GM19328 (cell line): ENCODE measurements around the gene CEACAM3.

Source experiments
- ATAC-seq: cut with Tn5 transposase; IDR thresholded peaks from one replicate; pipeline ENCODE4 v1.9.1; 2021; ENCODE audit warnings: mild to moderate bottlenecking, moderate library complexity; ENCODE audit not compliant: unreplicated experiment

CEACAM3 gene

GRCh38 chr19:41792513-41793413, 3.6 kb upstream of the CEACAM3 start:
- ATAC-seq: no peak

DNA sequence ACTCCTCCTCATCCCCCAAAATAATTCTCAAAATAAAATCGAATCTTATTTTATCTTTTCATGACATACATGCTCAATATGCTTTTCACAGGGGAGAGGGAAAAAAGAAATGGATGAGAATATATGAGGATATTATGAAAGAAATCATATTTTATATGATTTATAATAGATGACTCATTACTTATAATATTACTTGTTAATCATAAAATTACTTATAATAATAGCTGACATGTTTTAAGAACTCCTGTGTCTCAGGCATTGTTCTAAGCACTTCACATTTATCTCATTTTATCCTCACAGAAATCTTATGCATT, 3.0 kb upstream of the CEACAM3 start:
- ATAC-seq: no peak

DNA sequence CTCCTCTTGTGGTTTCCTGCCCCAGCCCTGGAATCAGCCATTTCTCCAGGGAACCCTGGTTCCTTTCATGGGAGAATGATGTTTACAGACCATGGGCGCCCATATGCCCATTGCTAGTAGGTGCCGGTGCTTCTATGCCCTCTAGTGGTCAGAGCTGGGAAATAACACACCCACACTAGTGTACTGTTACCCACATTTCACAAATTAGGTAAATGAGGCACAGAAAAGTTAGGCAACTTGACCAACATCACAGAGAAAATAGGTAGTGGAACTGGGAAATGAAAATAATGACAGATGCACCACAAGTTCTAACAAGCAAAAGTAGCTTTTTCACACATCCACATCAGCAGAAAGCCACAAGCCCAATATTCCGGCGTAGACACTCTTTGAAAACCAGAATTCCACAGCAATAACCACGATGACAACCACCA, 1.3 kb upstream of the CEACAM3 start:
- no peak for ATAC-seq

GRCh38 chr19:41796901-41797300, 514 bp downstream of the CEACAM3 start:
- no peak for ATAC-seq

DNA sequence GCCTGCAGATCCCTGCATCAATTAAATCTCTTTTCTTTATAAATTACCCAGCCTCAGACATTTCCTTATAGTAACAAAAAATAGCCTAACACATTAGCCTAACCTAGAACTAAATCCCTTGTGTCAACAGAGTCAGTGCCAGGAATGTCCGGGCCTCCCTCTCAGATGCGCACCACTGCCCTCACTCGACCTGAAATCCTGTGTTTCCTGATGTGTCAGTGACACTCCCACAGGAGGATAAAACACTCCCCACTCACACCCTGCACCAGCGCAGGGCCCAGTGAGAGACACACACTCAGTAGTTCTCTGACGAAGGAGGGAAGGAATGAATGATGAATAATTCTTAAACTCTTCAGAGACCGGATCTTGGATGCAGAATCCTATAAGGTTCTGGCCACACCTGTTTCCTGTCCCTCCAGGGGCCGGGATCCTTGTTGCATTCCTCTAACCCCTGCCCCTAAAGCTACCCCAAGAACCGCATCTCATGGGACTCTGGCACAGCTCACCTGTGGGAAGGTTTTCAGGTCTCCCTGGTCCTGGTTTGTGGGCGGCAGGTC, 3.1 kb downstream of the CEACAM3 start:
- no peak for ATAC-seq

- no peak for ATAC-seq
Observed at GRCh38 chr19:41801031-41801430, 4.6 kb downstream of the CEACAM3 start.

GRCh38 chr19:41801792-41802211, 5.4 kb downstream of the CEACAM3 start:
- no peak for ATAC-seq

DNA sequence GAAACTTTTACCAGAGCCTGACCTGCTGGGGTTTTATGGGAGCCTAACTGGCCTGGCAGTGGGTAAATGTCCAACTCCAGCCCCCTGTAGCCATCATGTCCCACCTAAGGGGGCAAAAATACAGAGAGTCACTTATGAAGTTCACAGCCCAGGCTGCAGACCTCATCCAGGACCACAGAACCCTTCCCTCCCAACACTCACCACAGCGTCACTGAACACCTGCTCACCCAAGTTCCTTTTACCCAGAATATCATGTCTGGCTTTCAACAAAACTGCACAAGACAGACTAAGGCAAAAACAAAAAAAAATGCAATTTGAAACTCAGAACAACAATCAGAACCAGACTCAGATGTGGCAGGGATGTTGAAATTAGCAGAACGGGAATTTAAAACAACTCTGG, 6.4 kb downstream of the CEACAM3 start:
- no peak for ATAC-seq

DNA sequence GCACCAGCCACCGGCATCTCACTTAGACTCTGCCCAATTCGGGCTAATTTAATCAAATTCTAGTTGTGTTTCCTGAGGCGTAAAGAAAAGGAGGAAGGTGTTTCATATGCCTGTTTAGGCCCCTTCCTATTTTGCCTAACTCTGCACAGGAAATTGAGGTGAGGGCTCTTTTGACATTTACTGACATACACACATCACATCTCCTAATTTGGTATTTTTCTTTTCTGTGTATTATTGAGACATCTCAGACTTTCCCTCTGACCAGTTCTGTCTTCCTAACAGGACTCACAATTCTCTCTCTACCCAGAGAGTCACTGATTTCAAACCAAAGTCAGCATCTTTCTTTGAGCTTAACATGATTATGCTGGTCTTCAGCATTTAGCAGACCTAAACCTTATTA, 7.9 kb downstream of the CEACAM3 start:
- ATAC-seq: no peak

- no peak for ATAC-seq
Observed at GRCh38 chr19:41807176-41807575, 10.8 kb downstream of the CEACAM3 start.

DNA sequence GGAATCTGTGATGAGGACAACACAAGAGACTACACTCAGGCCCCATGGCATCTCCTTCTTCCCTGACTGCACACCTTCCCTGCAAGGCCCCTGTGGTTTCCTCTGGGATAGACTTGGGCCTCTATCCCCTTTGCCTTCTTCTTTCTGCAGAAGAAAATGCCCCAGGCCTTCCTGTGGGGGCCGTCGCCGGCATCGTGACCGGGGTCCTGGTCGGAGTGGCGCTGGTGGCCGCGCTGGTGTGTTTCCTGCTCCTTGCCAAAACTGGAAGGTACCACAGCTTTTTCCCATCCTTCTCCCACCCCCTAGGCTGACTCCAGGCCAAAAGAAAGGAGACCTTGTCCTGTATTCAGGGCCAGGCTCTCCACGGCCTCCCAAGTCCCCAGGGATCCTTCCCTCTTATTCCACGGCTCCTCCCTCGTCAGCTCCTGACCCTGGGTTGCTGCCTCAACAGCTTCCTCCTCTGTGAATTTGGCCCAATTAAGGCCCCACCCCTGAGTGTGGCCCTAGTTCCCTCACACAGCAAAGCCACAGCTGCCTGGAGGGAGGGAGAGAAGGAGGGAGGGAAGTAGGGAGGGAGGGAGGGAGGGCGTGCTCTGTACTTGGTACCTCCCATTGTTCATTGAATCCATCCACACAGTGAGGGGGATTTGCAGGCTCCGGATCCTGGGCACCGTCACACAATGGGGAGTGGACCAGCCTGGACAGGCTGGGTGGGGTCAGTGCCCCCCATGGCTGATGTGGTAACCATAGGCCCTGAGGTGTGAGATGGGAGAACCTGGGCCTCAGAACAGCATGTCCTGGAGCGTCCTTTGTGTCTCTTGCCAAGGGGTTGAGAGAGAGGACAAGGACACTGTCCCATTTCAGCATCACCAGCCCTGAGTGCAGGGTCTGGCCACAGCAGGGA, 12.5 kb downstream of the CEACAM3 start:
- no peak for ATAC-seq

GRCh38 chr19:41810301-41810700, 13.9 kb downstream of the CEACAM3 start:
- no peak for ATAC-seq

DNA sequence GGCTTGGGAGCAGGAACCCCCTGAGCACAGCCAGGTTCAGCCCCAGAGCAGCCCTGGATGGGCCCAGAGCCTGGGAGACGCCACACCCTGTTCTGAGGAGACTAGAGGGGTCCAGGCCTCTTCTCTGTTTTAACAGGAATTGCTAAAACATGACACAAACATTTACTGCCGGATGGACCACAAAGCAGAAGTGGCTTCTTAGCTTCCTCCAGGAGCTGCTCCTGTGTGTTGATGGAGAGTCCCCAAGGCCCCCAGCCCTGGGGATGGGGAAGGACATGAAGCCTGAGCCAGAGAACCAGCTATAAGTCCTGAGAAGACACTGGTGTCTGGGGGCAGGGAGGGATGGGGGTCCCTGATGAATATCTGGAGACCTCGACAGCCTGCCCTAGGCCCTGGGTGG, 14.6 kb downstream of the CEACAM3 start:
- ATAC-seq: no peak

DNA sequence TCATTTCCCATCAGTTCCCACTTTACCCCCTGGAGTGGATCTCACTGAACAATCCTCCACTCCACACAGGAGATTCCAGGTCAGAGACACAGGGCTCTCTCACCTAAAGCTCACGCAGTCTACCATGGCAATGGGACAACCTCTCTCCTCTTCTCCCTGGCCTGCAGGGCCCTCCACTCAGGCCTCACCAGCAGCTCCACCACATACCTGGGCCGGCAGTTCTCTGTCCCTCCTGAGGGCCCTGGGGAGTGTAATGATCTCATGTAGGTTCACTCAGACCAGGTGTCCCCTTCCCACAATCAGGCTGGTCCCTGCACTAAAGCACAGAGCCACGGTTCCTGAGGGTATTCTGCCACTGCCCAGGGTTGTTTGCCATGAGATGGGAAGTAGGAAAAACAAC, 15.6 kb downstream of the CEACAM3 start:
- ATAC-seq: no peak

DNA sequence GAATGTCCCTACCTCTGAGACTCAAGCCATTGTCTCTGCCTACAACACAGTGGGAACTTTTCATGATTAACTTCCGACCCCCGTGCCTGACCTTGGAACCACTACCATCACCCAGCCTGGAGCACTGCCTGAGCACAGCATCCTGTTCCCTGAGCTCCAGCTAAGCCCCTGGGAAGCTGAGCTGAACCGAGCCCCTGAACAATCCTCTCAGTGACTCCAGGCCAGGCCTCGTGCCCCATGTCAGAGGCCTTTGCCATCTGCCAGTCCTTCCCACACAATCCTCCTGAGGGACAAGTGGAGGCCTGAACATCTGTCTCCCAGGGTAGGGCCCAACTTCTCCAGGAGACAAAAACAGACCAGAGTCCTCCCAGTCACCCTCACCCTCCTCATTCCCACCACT, 17.5 kb downstream of the CEACAM3 start:
- ATAC-seq: no peak

DNA sequence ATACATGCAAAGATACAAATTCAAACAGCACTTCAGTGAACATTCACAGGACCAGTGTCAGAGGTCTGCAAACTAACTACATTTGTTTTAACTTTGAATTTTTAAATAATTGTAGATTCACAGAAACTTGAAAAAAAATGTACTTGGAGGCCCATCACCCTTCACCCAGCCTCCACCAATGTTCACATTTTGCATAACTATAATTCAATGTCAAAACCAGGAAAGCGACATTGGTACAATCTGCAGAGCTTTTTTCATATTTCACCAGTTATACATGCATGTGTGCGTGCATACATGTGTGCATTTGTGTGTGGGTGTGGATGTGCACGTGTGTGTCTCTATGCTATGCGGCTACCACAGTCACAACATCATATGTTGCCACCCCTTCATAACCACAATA, 18.9 kb downstream of the CEACAM3 start:
- ATAC-seq: no peak

- ATAC-seq: no peak
Observed at GRCh38 chr19:41816761-41817160, 20.4 kb downstream of the CEACAM3 start.

- ATAC-seq: no peak
Observed at GRCh38 chr19:41821003-41821735, 24.8 kb downstream of the CEACAM3 start.

GRCh38 chr19:41837981-41838708, 41.8 kb downstream of the CEACAM3 start:
- no peak for ATAC-seq

DNA sequence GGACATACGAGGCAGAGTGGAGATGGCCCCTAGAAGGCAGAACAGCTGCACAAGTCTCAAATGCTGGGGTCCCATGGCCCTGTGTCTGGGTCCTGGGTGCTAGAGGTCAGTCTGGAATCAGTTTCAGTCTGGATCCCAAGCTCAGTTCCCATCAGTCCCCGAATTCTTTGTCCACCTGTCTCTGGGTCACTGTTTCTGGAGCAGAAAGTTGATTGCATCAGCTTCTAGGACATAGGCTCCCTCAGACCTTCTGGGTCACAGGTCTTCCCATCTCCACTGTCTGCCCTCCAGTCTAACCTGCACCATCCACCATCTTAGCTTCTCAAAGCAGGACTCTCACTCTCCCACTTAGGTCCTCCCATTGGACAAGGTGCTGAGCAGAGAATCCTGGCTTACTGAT, 42.8 kb downstream of the CEACAM3 start:
- ATAC-seq: no peak
